SU-DHL-6 (cell line): ENCODE measurements around the gene ICA1.

Experiments
- H2AFZ ChIP-seq: fragments of 200-600 bp; sonication (generic); 2 replicates; pipeline ENCODE4 v1.6.1; 2014; ENCODE audit warnings: low read depth, mild to moderate bottlenecking, moderate library complexity, mixed read lengths, antibody characterized with exemption, low read length; ENCODE audit not compliant: severe bottlenecking
- H3F3A ChIP-seq: fragments of 200-600 bp; shearing (Covaris generic); 2 replicates; pipeline ENCODE4 v1.6.0; 2016; ENCODE audit warnings: antibody characterized with exemption, mild to moderate bottlenecking; ENCODE audit not compliant: insufficient read depth
- H3K27ac ChIP-seq: fragments of 200-600 bp; sonication (generic); 2 replicates; pipeline ENCODE4 v1.5.1; 2016; ENCODE audit warnings: low read depth, mild to moderate bottlenecking, low read length, moderate library complexity, mixed read lengths
- H3K27me3 ChIP-seq: fragments of 200-600 bp; sonication (generic), shearing (Covaris generic); 2 replicates; pipeline ENCODE4 v1.6.0; 2014; ENCODE audit warnings: mild to moderate bottlenecking, low read length
- H3K36me3 ChIP-seq: fragments of 200-600 bp; sonication (generic); 2 replicates; pipeline ENCODE4 v1.6.1; 2014; ENCODE audit warnings: mild to moderate bottlenecking, low read length, mixed read lengths
- H3K4me2 ChIP-seq: fragments of 300-600, 200-600 bp; shearing (Covaris generic), sonication (generic); 2 replicates; pipeline ENCODE4 v1.6.0; 2014; ENCODE audit warnings: low read length, low read depth, mild to moderate bottlenecking; ENCODE audit not compliant: poor library complexity, severe bottlenecking
- H3K4me3 ChIP-seq: fragments of 200-600 bp; sonication (generic); 2 replicates; pipeline ENCODE4 v1.5.1; 2014; ENCODE audit warnings: antibody characterized with exemption, low read length, mild to moderate bottlenecking, mixed read lengths; ENCODE audit not compliant: insufficient read depth, poor library complexity, severe bottlenecking
- H3K79me2 ChIP-seq: fragments of 200-600 bp; sonication (generic); 2 replicates; pipeline ENCODE4 v1.6.1; 2014; ENCODE audit warnings: mild to moderate bottlenecking, low read length, moderate library complexity; ENCODE audit not compliant: insufficient read depth
- H3K9ac ChIP-seq: fragments of 200-600 bp; sonication (generic); 2 replicates; pipeline ENCODE4 v1.7.0; 2014; ENCODE audit warnings: mild to moderate bottlenecking, low read length
- H3K9me2 ChIP-seq: fragments of 200-600 bp; sonication (generic); replicated peaks from 2 replicates; pipeline ENCODE4 v1.6.1; 2014; ENCODE audit warnings: low read length; ENCODE audit not compliant: insufficient read depth
- H3K9me3 ChIP-seq: fragments of 200-600 bp; sonication (generic); 2 replicates; pipeline ENCODE4 v1.6.1; 2014; ENCODE audit warnings: low read length, mixed read lengths; ENCODE audit not compliant: insufficient read depth
- H4K20me1 ChIP-seq: fragments of 200-600 bp; sonication (generic); 2 replicates; pipeline ENCODE4 v1.6.1; 2014; ENCODE audit warnings: low read depth, mild to moderate bottlenecking, antibody characterized with exemption, low read length, moderate library complexity, mixed read lengths
- CTCF ChIP-seq: fragments of 200-600 bp; sonication (generic); IDR thresholded peaks from one replicate; pipeline ENCODE4 v1.5.1; 2017; ENCODE audit warnings: antibody characterized with exemption, mild to moderate bottlenecking, low read length, moderate library complexity; ENCODE audit not compliant: insufficient read depth, poor library complexity, severe bottlenecking
- EZH2phosphoT487 ChIP-seq: fragments of 200-600 bp; sonication (generic), shearing (Covaris generic); conservative IDR thresholded peaks from 2 replicates; pipeline ENCODE4 v1.6.1; 2018; ENCODE audit warnings: mild to moderate bottlenecking, antibody characterized with exemption, low read length, moderate library complexity, mixed read lengths

The ICA1 gene

GRCh38 chr7:8204339-8205030 is 57.5 kb downstream of the ICA1 start:
- no peak overlapping the region for H2AFZ ChIP-seq
- no peak overlapping the region for H3K4me2 ChIP-seq
- no peaks in the 10 kb centered on the region for H3K9me2 ChIP-seq
- H3K27ac ChIP-seq: no peak overlapping the region
- no peaks in the 10 kb centered on the region for H3K9me3 ChIP-seq
- H3K79me2 ChIP-seq: no peaks in the 10 kb centered on the region
- no peak overlapping the region for H3K4me3 ChIP-seq
- TF ChIP-seq CTCF (no peak), EZH2phosphoT487 (no peak)
- H3K36me3 ChIP-seq: no peaks in the 10 kb centered on the region
- no peaks in the 10 kb centered on the region for H3K27me3 ChIP-seq
- H4K20me1 ChIP-seq: no peaks in the 10 kb centered on the region
- H3K9ac ChIP-seq: no peak overlapping the region
- no peaks in the 10 kb centered on the region for H3F3A ChIP-seq

- Histone ChIP-seq H3K79me2 (no peaks in the 10 kb centered on the region), H3K4me2 (no peak overlapping the region), H2AFZ (no peak overlapping the region), H3F3A (no peaks in the 10 kb centered on the region), H3K9me3 (no peaks in the 10 kb centered on the region), H3K36me3 (no peaks in the 10 kb centered on the region), H3K27me3 (no peaks in the 10 kb centered on the region), H3K4me3 (no peak overlapping the region), H3K9me2 (no peaks in the 10 kb centered on the region), H4K20me1 (no peaks in the 10 kb centered on the region), H3K9ac (no peak overlapping the region), H3K27ac (no peak overlapping the region)
- TF ChIP-seq CTCF: no peak
- TF ChIP-seq EZH2phosphoT487: no peak
Observed at GRCh38 chr7:8201846-8202441, 60.0 kb downstream of the ICA1 start.

GRCh38 chr7:8200717-8201116 is 61.2 kb downstream of the ICA1 start:
- H3K9me3 ChIP-seq: no peaks in the 10 kb centered on the region
- H3K4me2 ChIP-seq: no peak overlapping the region
- H3F3A ChIP-seq: no peaks in the 10 kb centered on the region
- H3K27me3 ChIP-seq: no peaks in the 10 kb centered on the region
- H3K9me2 ChIP-seq: no peaks in the 10 kb centered on the region
- no peak overlapping the region for H2AFZ ChIP-seq
- no peak overlapping the region for H3K9ac ChIP-seq
- no peaks in the 10 kb centered on the region for H3K36me3 ChIP-seq
- no peaks in the 10 kb centered on the region for H3K79me2 ChIP-seq
- H3K27ac ChIP-seq: no peak overlapping the region
- H4K20me1 ChIP-seq: no peaks in the 10 kb centered on the region
- H3K4me3 ChIP-seq: no peak overlapping the region
- TF ChIP-seq EZH2phosphoT487 (no peak), CTCF (no peak)
